Esophagus squamous epithelium (tissue), 4 donors: ENCODE results near the gene PLA2G2C.

ENCODE experiments used
- POLR2A ChIP-seq, 4 donors: fragments of 450-650 bp; IDR thresholded peaks; one replicate each; pipeline ENCODE4 v1.6.1; 2017; ENCODE audit warnings: antibody characterized with exemption in 4 of 4, mild to moderate bottlenecking in 4 of 4, moderate library complexity in 3 of 4
- TF ChIP-seq, protein P1 (sequence below), 6 experiments: fragments of 450-650 bp in 4 of 6; fragments of 200-600 bp in 2 of 6; sonication (generic) in 2 of 6; IDR thresholded peaks; one replicate each; pipeline ENCODE4 v1.5.1; 2016 to 2019; ENCODE audit warnings: antibody characterized with exemption in 6 of 6, mild to moderate bottlenecking in 4 of 6, moderate library complexity in 4 of 6

- TF ChIP-seq, protein P1, sequence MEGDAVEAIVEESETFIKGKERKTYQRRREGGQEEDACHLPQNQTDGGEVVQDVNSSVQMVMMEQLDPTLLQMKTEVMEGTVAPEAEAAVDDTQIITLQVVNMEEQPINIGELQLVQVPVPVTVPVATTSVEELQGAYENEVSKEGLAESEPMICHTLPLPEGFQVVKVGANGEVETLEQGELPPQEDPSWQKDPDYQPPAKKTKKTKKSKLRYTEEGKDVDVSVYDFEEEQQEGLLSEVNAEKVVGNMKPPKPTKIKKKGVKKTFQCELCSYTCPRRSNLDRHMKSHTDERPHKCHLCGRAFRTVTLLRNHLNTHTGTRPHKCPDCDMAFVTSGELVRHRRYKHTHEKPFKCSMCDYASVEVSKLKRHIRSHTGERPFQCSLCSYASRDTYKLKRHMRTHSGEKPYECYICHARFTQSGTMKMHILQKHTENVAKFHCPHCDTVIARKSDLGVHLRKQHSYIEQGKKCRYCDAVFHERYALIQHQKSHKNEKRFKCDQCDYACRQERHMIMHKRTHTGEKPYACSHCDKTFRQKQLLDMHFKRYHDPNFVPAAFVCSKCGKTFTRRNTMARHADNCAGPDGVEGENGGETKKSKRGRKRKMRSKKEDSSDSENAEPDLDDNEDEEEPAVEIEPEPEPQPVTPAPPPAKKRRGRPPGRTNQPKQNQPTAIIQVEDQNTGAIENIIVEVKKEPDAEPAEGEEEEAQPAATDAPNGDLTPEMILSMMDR (IDR thresholded peaks at IDR 0.05): no peak
- no peak for TF ChIP-seq POLR2A (IDR thresholded peaks at IDR 0.05)
Observed at GRCh38 chr1:20147846-20148570, 38.3 kb downstream of the PLA2G2C start.
